HG03139 (cell line): ENCODE data around the gene NPRL2.
A peak's percentile ranks its signal among the peaks of the same experiment; 100 is the strongest.

Experiments used
- ATAC-seq: cut with Tn5 transposase; IDR thresholded peaks from one replicate; pipeline ENCODE4 v1.9.1; 2021; ENCODE audit not compliant: unreplicated experiment

Gene NPRL2

GRCh38 chr3:50351323-50351697, 735 bp upstream of the NPRL2 start:
- no peak for ATAC-seq

- no peak for ATAC-seq
These were observed 405 bp downstream of the NPRL2 start for GRCh38 chr3:50350213-50350526.

- no peak for ATAC-seq
These were observed 3.3 kb downstream of the NPRL2 start for GRCh38 chr3:50347187-50347813.

DNA sequence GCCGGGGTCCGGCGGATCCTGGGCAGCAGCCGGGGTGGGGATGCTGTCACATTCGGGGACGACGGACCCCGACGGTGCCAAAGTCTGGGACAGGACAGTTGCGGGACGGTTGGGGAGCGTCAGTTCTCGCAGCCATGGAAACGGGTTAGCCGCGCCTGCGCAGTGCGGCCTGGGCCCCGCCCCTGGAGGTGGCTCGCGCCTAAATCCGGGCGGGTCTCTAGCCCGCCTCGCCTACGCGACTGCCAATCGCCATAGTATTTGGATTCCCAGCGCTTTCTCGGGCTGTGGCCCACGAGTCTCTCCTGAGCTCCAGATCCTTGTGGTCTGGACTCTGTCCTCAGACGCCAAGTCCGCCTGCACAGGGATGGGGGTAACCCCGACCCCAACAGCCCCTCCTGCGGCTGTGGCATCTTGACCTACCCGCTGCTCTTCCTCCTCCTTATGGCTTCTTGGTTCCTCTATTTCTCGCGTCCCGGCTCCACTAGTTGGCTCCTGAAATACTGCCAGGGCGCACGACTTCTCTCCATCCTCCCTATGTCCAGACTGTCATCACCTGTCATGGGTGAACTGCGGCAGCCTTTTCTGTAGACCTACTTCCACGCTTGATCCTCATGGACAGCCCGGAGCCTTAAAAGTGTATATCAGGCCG, 4.9 kb downstream of the NPRL2 start, which contains the start of gene ZMYND10:
ZMYND10 (minus strand) TSS at position 147 of the 649 bp plus-strand sequence. CDS start 153 bp downstream, outside the sequence.
- ATAC-seq: no peak

DNA sequence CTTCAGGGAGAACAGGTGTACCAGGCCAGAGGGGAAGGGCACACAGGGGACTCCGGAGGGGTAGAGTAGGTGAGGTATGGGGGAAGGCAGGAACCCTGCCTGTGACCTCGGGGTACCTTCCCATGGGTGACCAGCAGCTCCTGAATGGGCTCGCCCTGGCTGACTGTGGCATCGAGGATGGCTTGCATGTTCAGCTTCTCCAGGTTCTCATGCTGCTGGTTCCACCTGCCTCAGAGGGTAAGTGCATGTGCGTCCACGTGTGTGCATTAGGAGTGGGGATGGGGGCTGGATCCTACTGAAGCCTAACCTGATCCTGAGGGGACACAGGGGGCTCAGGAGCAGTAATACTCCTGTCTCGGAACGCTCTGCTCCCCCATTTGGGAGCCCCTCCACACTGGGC, 5.6 kb downstream of the NPRL2 start:
- ATAC-seq: no peak

- no peak for ATAC-seq
These were observed 7.6 kb downstream of the NPRL2 start for GRCh38 chr3:50342813-50343633.

DNA sequence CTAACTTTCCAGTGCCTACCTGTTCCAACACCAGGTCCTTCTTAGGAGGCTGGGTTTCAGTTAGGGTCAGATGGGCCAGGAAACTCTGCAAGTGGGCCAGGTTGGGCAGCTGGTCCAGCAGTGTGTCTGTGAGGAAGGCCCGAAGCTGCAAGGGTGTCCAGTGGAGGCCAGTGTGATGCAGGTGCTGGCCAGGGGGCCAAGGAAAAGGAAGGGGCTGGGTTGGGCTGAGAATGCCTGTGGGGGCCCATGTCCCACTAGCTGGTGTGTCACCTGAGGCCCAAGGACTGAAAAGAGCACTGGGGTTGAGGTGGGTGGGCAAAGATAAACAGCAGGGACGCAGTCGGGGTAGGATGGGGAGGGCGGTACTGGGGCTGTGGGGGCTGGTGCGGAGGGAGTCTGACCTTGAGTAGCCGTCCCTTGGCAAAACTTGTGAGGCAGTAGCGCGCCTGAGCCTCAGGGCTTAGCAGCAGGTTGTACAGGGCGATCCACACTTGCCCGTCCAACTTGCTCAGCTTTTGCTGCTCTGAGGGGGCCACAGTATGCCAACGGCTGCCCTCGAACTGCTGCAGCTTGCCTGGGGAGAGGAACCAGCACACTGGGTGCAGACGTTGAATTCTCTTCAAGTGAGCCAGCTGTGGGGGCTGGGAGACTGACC, 8.5 kb downstream of the NPRL2 start:
- no peak for ATAC-seq

GRCh38 chr3:50341537-50341936, 9.0 kb downstream of the NPRL2 start:
- no peak for ATAC-seq

DNA sequence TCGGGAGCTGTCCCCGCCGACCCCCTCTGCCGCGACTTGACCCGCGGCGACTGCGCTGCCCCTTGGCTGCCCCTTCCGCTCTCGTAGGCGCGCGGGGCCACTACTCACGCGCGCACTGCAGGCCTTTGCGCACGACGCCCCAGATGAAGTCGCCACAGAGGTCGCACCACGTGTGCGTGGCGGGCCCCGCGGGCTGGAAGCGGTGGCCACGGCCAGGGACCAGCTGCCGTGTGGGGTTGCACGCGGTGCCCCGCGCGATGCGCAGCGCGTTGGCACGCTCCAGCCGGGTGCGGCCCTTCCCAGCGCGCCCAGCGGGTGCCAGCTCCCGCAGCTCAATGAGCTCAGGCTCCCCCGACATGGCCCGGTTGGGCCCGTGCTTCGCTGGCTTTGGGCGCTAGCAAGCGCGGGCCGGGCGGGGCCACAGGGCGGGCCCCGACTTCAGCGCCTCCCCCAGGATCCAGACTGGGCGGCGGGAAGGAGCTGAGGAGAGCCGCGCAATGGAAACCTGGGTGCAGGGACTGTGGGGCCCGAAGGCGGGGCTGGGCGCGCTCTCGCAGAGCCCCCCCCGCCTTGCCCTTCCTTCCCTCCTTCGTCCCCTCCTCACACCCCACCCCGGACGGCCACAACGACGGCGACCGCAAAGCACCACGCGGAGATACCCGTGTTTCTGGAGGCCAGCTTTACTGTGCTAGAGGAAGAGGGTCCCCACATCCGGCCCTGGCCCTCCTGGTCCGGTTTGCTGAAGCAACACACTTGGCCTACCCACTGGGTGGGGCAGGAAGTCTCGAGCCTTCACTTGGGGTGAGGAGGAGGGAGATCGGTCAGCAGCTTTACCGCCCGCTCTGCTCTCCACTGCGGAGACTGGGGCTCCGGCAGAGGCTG, 9.9 kb downstream of the NPRL2 start, which contains the start of gene RASSF1:
RASSF1 (minus strand) TSS at position 389 of the 882 bp plus-strand sequence; CDS start at position 358, 31 bp downstream.
- ATAC-seq: peak; percentile 23

- ATAC-seq: no peak
These were observed 10.5 kb downstream of the NPRL2 start for GRCh38 chr3:50340147-50340447.

GRCh38 chr3:50339485-50340146, 11.0 kb downstream of the NPRL2 start:
- no peak for ATAC-seq

- no peak for ATAC-seq
These were observed 11.6 kb downstream of the NPRL2 start for GRCh38 chr3:50338965-50339364.

- peak; percentile 75 for ATAC-seq
These were observed 13.3 kb downstream of the NPRL2 start for GRCh38 chr3:50337175-50337861.

- peak; percentile 4 for ATAC-seq
These were observed 14.0 kb downstream of the NPRL2 start for GRCh38 chr3:50336452-50337174.

DNA sequence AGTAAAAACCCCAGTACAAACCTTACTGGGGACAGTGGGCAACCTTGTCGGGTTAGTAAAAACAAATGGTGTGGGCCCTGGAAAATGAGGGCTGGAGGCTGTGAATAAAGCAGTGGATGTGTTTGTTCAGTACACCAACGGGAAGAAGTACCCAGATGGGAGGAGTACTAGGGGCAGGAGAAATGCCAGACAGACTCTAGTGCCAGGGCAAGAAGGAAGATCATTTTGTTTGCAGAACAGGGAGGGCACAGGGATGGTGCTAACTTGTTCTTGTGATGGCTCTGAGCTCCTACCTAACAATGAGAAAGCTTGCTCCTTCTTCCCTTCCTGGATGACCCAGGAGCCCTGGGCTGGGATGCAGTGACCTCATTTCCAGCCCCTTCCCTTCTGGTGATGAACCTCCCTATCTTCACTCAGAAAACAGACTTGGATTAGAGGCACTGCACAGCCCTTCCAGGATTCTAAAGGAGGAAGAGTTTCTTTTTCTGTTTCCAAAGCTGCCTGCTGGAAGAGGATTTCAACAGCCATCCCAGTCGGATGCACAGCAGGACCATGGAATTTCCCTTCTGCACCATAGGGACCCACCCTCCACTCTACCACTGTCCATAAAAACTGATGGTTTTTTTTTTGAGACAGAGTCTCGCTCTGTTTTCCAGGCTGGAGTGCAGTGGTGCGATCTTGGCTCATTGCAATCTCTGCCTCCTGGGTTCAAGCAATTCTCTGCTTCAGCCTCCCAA, 16.1 kb downstream of the NPRL2 start:
- ATAC-seq: no peak

DNA sequence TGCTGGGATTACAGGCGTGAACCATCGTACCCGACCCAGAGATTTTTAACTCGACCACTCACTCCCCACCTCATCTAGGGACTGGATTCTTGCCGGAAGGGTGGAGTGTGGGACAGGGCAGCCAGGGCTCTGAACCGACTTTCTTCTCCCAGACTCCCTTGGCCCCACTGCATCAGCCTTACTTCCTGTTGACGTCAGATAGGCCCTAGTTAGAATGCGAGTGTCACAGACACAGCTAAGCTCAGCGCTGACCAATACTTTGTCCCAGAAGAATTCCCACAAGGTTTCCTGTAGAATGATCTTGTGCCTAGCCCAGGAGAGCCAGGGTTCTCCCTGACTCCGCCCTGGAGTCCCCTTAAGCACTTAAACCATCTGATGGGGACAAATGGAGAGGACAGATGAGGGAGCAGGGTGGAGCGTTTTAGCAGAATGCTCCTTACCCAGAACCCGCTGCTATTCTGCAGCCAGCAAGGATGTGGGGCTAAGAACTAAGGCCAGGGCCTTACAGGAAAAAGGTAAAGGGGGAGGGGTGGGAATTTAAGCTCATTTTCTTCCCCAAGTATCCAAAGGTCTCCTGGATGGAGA, 16.7 kb downstream of the NPRL2 start:
- no peak for ATAC-seq

- ATAC-seq: no peak
These were observed 19.1 kb downstream of the NPRL2 start for GRCh38 chr3:50331364-50331907.

- no peak for ATAC-seq
These were observed 20.2 kb downstream of the NPRL2 start for GRCh38 chr3:50330330-50330729.
